ENCODE measurements around the gene KRT79. TPM values are rescaled to one million over a fixed set of nuclear protein-coding genes. Genes with fewer than 3 reads are reported as not detected.

KRT79 gene
- total RNA-seq, 6 donors from 2014 or later, result 0.30 to 8.9 (median 1.3) TPM; not detected in 2

- TF ChIP-seq EP300 (IDR thresholded peaks at IDR 0.05), result no peak
- no peak for TF ChIP-seq POLR2A (IDR thresholded peaks at IDR 0.05)
- no peak for TF ChIP-seq POLR2AphosphoS5 (IDR thresholded peaks at IDR 0.05)
- TF ChIP-seq CTCF (IDR thresholded peaks at IDR 0.05), result no peak
- DNase-seq (no peak), ATAC-seq (ENCODE audit: low FRiP score in 2 of 2) (no peak)
- Histone ChIP-seq H3K9me3 (no peaks in the 10 kb centered on the region), H3K27me3 (no peaks in the 10 kb centered on the region), H3K4me1 (peaks cover 0 to 8% (median 0%) of the 10 kb centered on the region in 4 donors), H3K4me3 (no peak overlapping the region), H3K36me3 (no peaks in the 10 kb centered on the region), H3K27ac (no peak overlapping the region)
- 54 to 82% methylated on average over 1 of the region's 1 CpG for WGBS, 2 donors
Observed at GRCh38 chr12:52845946-52846345, 11.8 kb upstream of the KRT79 start.

GRCh38 chr12:52844386-52844785 is 10.3 kb upstream of the KRT79 start:
- DNase-seq (no peak), ATAC-seq (ENCODE audit: low FRiP score in 2 of 2) (peak in 1 of 2 donors; percentile 20)
- H3K4me1 ChIP-seq, result peaks cover 0 to 8% (median 0%) of the 10 kb centered on the region in 4 donors
- H3K36me3 ChIP-seq, result no peaks in the 10 kb centered on the region
- H3K27ac ChIP-seq, result no peak overlapping the region
- TF ChIP-seq CTCF (IDR thresholded peaks at IDR 0.05) (no peak), POLR2A (IDR thresholded peaks at IDR 0.05) (no peak), POLR2AphosphoS5 (IDR thresholded peaks at IDR 0.05) (no peak)
- no peak overlapping the region for H3K4me3 ChIP-seq
- 89 to 93% methylated on average over 5 to 11 of the region's 11 CpGs for WGBS, 2 donors
- H3K9me3 ChIP-seq, result no peaks in the 10 kb centered on the region
- H3K27me3 ChIP-seq, result no peaks in the 10 kb centered on the region

GRCh38 chr12:52839436-52840105 is 5.5 kb upstream of the KRT79 start:
- no peak overlapping the region for H3K27ac ChIP-seq
- H3K36me3 ChIP-seq, result no peaks in the 10 kb centered on the region
- TF ChIP-seq POLR2AphosphoS5 (IDR thresholded peaks at IDR 0.05) (no peak), CTCF (IDR thresholded peaks at IDR 0.05) (no peak), POLR2A (IDR thresholded peaks at IDR 0.05) (no peak), EP300 (IDR thresholded peaks at IDR 0.05) (no peak)
- H3K4me1 ChIP-seq, result no peaks in the 10 kb centered on the region
- 75 to 85% methylated on average over 15 to 18 of the region's 18 CpGs for WGBS, 2 donors
- H3K27me3 ChIP-seq, result no peaks in the 10 kb centered on the region
- no peak overlapping the region for H3K4me3 ChIP-seq
- no peaks in the 10 kb centered on the region for H3K9me3 ChIP-seq
- DNase-seq, result no peak
- ATAC-seq (ENCODE audit: low FRiP score in 2 of 2), result no peak

GRCh38 chr12:52838609-52839435 is 4.7 kb upstream of the KRT79 start:
- Histone ChIP-seq H3K4me1 (no peaks in the 10 kb centered on the region), H3K36me3 (no peaks in the 10 kb centered on the region), H3K4me3 (no peak overlapping the region), H3K9me3 (no peaks in the 10 kb centered on the region), H3K27me3 (no peaks in the 10 kb centered on the region), H3K27ac (no peak overlapping the region)
- WGBS, 2 donors, result 57 to 59% methylated on average over 12 to 14 of the region's 14 CpGs
- TF ChIP-seq POLR2A (IDR thresholded peaks at IDR 0.05) (no peak), CTCF (IDR thresholded peaks at IDR 0.05) (no peak), POLR2AphosphoS5 (IDR thresholded peaks at IDR 0.05) (no peak), EP300 (IDR thresholded peaks at IDR 0.05) (no peak)
- ATAC-seq (ENCODE audit: low FRiP score in 2 of 2) (no peak), DNase-seq (no peak)
